Daoy (cell line): ENCODE measurements around the gene HLF. TPM values are rescaled to one million over a fixed set of nuclear protein-coding genes. Genes with fewer than 3 reads are reported as not detected.

ENCODE experiments used
- DNase-seq: peaks from one replicate; pipeline ENCODE4 v3.0.0-alpha.2; 2015; ENCODE audit warnings: low read depth
- total RNA-seq: library from RNA; depleted of rRNA; stranded (reverse); fragments of >200 nt; shearing (Covaris generic); gene quantifications from 2 replicates; pipeline ENCODE4 v1.2.3, GENCODE V29; 2014; rRNA removed

The HLF gene
- 0.57 and 0.80 TPM in 2 replicates for total RNA-seq

GRCh38 chr17:55264645-55265298 lies at the start of gene HLF:
Gene HLF, plus strand, starts transcription at chr17:55264960. Its CDS starts 525 bp downstream, at chr17:55265485.
- peak; percentile 89 for DNase-seq

GRCh38 chr17:55215711-55216110 lies 49.0 kb upstream of the HLF start:
- DNase-seq: no peak

- no peak for DNase-seq
These were observed 47.9 kb upstream of the HLF start for GRCh38 chr17:55216888-55217287.

- DNase-seq: no peak
These were observed 45.3 kb upstream of the HLF start for GRCh38 chr17:55219459-55219858.

GRCh38 chr17:55219934-55220333 lies 44.8 kb upstream of the HLF start:
- DNase-seq: no peak

- DNase-seq: no peak
These were observed 41.2 kb upstream of the HLF start for GRCh38 chr17:55223524-55223923.

GRCh38 chr17:55224746-55225145 lies 40.0 kb upstream of the HLF start:
- no peak for DNase-seq

- DNase-seq: no peak
These were observed 39.5 kb upstream of the HLF start for GRCh38 chr17:55225237-55225636.

GRCh38 chr17:55228683-55229192 lies 36.0 kb upstream of the HLF start:
- no peak for DNase-seq

- DNase-seq: no peak
These were observed 35.5 kb upstream of the HLF start for GRCh38 chr17:55229276-55229675.

- no peak for DNase-seq
These were observed 34.0 kb upstream of the HLF start for GRCh38 chr17:55230716-55231115.

- DNase-seq: no peak
These were observed 30.9 kb upstream of the HLF start for GRCh38 chr17:55233840-55234239.

GRCh38 chr17:55236316-55236715 lies 28.4 kb upstream of the HLF start:
- no peak for DNase-seq

- DNase-seq: no peak
These were observed 27.5 kb upstream of the HLF start for GRCh38 chr17:55237268-55237667.

GRCh38 chr17:55237841-55238178 lies 26.9 kb upstream of the HLF start:
- DNase-seq: no peak

GRCh38 chr17:55238179-55238930 lies 26.4 kb upstream of the HLF start:
- peak; percentile 92 for DNase-seq

- peak; percentile 2 for DNase-seq
These were observed 25.8 kb upstream of the HLF start for GRCh38 chr17:55238931-55239297.

- DNase-seq: no peak
These were observed 23.7 kb upstream of the HLF start for GRCh38 chr17:55241097-55241496.

GRCh38 chr17:55242476-55242875 lies 22.3 kb upstream of the HLF start:
- no peak for DNase-seq

- no peak for DNase-seq
These were observed 18.8 kb upstream of the HLF start for GRCh38 chr17:55245986-55246385.

- no peak for DNase-seq
These were observed 18.2 kb upstream of the HLF start for GRCh38 chr17:55246583-55246982.

GRCh38 chr17:55248077-55248476 lies 16.7 kb upstream of the HLF start:
- DNase-seq: no peak

GRCh38 chr17:55249861-55250260 lies 14.9 kb upstream of the HLF start:
- DNase-seq: no peak
